Osteoblast (primary cell): ENCODE data around the gene CAPN5. TPM values are rescaled to one million over a fixed set of nuclear protein-coding genes. Genes with fewer than 3 reads are reported as not detected.

Experiments
- DNase-seq: peaks from one replicate; pipeline ENCODE4 v3.0.0; 2011; ENCODE audit warnings: low spot score, mixed read lengths; ENCODE audit not compliant: insufficient read length; ENCODE audit errors: missing footprints
- H2AFZ ChIP-seq: 2 replicates; pipeline ENCODE4 v1.6.0; 2011; ENCODE audit warnings: mild to moderate bottlenecking, low read length
- H3K27ac ChIP-seq: 2 replicates; pipeline ENCODE4 v1.5.1; 2011; ENCODE audit warnings: mild to moderate bottlenecking, low read depth, low read length, moderate library complexity
- H3K27me3 ChIP-seq: 2 replicates; pipeline ENCODE4 v1.6.0; 2012; ENCODE audit warnings: mild to moderate bottlenecking, control low read depth, inconsistent platforms, low read length, moderate library complexity; ENCODE audit not compliant: insufficient read depth
- H3K36me3 ChIP-seq: 2 replicates; pipeline ENCODE4 v1.5.1; 2011; ENCODE audit warnings: mild to moderate bottlenecking, low read length, control low read depth, moderate library complexity; ENCODE audit not compliant: insufficient read depth
- H3K4me1 ChIP-seq: 2 replicates; pipeline ENCODE4 v1.5.1; 2011; ENCODE audit warnings: mild to moderate bottlenecking, low read length, control low read depth, moderate library complexity; ENCODE audit not compliant: insufficient read depth
- H3K4me2 ChIP-seq: 2 replicates; pipeline ENCODE4 v1.6.0; 2011; ENCODE audit warnings: mild to moderate bottlenecking, low read length; ENCODE audit not compliant: insufficient read depth
- H3K4me3 ChIP-seq: fragments of 200-600 bp; sonication (generic); 3 replicates; pipeline ENCODE4 v1.5.1; 2012; ENCODE audit warnings: mild to moderate bottlenecking, low read length, inconsistent platforms; ENCODE audit not compliant: insufficient read depth
- H3K79me2 ChIP-seq: 2 replicates; pipeline ENCODE4 v1.6.0; 2012; ENCODE audit warnings: mild to moderate bottlenecking, low read length, control low read depth, inconsistent platforms; ENCODE audit not compliant: insufficient read depth
- H3K9me3 ChIP-seq: 2 replicates; pipeline ENCODE4 v1.5.1; 2011; ENCODE audit warnings: low read depth, low read length, control low read depth
- H4K20me1 ChIP-seq: 2 replicates; pipeline ENCODE4 v1.6.0; 2012; ENCODE audit warnings: mild to moderate bottlenecking, low read length, control low read depth; ENCODE audit not compliant: insufficient read depth
- total RNA-seq: library from RNA; depleted of rRNA; stranded (reverse); fragments of >200 nt; gene quantifications from 2 replicates; pipeline ENCODE4 v1.2.3, GENCODE V29; 2012
- TF ChIP-seq, protein P1 (sequence below): IDR thresholded peaks from 2 replicates; pipeline ENCODE4 v1.5.1; 2011; ENCODE audit warnings: mild to moderate bottlenecking, low read depth, low read length, moderate library complexity; ENCODE audit errors: extremely low read depth

The CAPN5 gene
- total RNA-seq, 1 donor = 6.5 TPM

DNA sequence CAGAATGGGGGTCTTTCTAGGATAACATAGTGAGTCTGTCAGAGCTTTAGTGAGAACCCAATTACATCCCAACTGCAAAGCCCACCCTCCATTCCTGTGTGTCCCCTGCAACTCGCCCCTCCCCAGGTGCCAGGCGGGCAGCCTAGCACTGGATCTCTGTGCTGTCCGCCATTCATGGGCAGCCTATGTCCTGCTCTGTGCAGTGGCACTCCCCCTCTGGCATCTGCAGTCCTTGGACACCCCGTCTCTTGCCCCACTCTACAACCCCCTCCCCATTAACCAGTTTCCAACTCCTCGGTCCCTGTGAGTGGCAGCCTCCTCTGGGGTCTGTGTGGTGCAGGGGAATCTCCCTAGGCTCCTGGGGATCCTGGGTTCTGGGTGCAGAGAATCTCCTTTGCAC lies 98.3 kb downstream of the CAPN5 start:
- H3K27me3 ChIP-seq = peaks cover 32% of the 10 kb centered on the region
- H3K9me3 ChIP-seq = no peaks in the 10 kb centered on the region
- H3K27ac ChIP-seq = no peak overlapping the region
- H3K36me3 ChIP-seq = no peaks in the 10 kb centered on the region
- TF ChIP-seq, protein P1, sequence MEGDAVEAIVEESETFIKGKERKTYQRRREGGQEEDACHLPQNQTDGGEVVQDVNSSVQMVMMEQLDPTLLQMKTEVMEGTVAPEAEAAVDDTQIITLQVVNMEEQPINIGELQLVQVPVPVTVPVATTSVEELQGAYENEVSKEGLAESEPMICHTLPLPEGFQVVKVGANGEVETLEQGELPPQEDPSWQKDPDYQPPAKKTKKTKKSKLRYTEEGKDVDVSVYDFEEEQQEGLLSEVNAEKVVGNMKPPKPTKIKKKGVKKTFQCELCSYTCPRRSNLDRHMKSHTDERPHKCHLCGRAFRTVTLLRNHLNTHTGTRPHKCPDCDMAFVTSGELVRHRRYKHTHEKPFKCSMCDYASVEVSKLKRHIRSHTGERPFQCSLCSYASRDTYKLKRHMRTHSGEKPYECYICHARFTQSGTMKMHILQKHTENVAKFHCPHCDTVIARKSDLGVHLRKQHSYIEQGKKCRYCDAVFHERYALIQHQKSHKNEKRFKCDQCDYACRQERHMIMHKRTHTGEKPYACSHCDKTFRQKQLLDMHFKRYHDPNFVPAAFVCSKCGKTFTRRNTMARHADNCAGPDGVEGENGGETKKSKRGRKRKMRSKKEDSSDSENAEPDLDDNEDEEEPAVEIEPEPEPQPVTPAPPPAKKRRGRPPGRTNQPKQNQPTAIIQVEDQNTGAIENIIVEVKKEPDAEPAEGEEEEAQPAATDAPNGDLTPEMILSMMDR = no peak
- H3K4me2 ChIP-seq = no peak overlapping the region
- no peaks in the 10 kb centered on the region for H4K20me1 ChIP-seq
- H2AFZ ChIP-seq = no peak overlapping the region
- no peaks in the 10 kb centered on the region for H3K79me2 ChIP-seq
- H3K4me3 ChIP-seq = no peak overlapping the region
- no peak for DNase-seq
- H3K4me1 ChIP-seq = no peaks in the 10 kb centered on the region

DNA sequence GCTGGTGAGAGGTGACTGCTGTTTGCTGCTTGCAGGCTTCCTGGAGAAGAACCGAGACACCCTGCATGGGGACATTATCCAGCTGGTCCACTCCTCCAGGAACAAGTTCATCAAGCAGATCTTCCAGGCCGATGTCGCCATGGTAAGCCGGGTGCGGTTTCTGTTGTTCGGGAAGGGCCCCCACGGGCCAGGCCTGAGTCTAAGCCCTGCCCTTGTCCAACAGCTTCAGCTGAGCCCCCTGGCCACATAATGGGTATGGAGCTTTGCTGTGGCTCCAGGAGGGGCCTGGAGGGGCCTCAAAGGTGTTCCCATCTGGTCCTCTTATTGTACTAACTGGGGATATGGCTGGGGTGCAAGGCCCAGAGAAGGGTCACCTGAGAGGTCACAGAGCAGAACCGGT lies 99.2 kb downstream of the CAPN5 start:
- Histone ChIP-seq H3K27ac (no peak overlapping the region), H3K4me2 (no peak overlapping the region), H3K36me3 (no peaks in the 10 kb centered on the region), H3K4me1 (no peaks in the 10 kb centered on the region), H3K79me2 (no peaks in the 10 kb centered on the region), H2AFZ (no peak overlapping the region), H3K9me3 (no peaks in the 10 kb centered on the region), H3K27me3 (peaks cover 27% of the 10 kb centered on the region), H4K20me1 (no peaks in the 10 kb centered on the region), H3K4me3 (no peak overlapping the region)
- DNase-seq = no peak
- TF ChIP-seq, protein P1 = no peak

DNA sequence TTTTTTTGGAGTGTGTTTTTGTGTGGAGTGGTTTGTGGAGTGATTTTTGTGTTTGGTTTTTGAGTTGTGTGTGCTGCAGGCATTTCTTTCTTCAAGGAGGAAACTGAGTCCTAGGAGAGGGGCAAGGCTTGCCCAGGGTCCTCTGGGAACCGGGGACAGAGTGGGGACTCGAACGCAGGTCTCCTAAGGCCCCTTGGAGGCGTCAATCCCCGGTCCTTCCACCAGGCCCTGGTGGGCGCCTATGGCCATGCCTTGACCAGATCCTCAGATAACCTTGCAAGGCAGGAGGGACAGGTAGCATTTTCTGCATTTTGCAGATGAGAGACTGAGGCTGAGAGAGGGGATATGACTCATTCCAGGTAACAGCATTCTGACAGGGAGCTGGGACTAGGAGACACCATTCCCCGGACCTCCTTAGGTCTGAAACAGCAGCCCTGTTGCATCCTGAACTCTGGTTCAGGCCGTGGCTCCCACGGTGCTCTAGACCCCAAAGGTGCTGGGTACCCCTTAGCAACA lies 100.4 kb downstream of the CAPN5 start:
- TF ChIP-seq, protein P1 = no peak
- no peaks in the 10 kb centered on the region for H3K4me1 ChIP-seq
- H3K27me3 ChIP-seq = peaks cover 25% of the 10 kb centered on the region
- H3K4me3 ChIP-seq = no peak overlapping the region
- no peaks in the 10 kb centered on the region for H3K9me3 ChIP-seq
- no peaks in the 10 kb centered on the region for H3K36me3 ChIP-seq
- no peaks in the 10 kb centered on the region for H4K20me1 ChIP-seq
- no peak for DNase-seq
- no peaks in the 10 kb centered on the region for H3K79me2 ChIP-seq
- H3K27ac ChIP-seq = no peak overlapping the region
- no peak overlapping the region for H2AFZ ChIP-seq
- no peak overlapping the region for H3K4me2 ChIP-seq

DNA sequence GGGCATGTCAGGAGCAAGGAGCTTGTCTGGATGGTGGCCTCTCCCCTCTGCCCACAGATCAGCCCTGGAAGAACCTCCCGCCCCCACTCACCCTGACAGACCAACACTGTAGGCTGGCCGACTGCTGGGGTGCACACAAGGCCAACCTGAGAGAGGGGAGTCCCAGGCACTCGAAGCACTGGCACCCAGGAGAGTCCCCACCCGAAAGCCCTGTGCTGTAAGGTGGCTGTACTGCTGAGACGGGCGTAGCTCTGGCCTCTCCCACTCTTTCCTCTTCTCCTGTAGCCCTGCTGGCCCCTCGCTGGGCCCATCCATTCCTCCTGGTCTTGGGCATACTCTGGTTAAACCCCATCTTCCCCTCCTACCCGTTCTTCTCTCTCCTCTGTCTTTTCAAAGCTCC lies 101.0 kb downstream of the CAPN5 start:
- Histone ChIP-seq H4K20me1 (no peaks in the 10 kb centered on the region), H3K36me3 (no peaks in the 10 kb centered on the region), H3K4me3 (no peak overlapping the region), H3K4me1 (no peaks in the 10 kb centered on the region), H3K79me2 (no peaks in the 10 kb centered on the region), H3K27ac (no peak overlapping the region), H2AFZ (no peak overlapping the region), H3K4me2 (no peak overlapping the region), H3K9me3 (no peaks in the 10 kb centered on the region), H3K27me3 (peaks cover 25% of the 10 kb centered on the region)
- TF ChIP-seq, protein P1 = no peak
- no peak for DNase-seq
